Mucosa of rectum (tissue), 2 donors: ENCODE data around the gene GPR162.
A peak's percentile ranks its signal among the peaks of the same experiment; 100 is the strongest.

Experiments used
- H3K27ac ChIP-seq, 2 donors: one replicate each; pipeline ENCODE4 v1.7.0; 2013; ENCODE audit warnings: inconsistent platforms in 2 of 2, low read depth in 2 of 2, low read length in 2 of 2
- H3K27me3 ChIP-seq, 2 donors: one replicate each; pipeline ENCODE4 v1.7.0; 2013; ENCODE audit warnings: low read length in 2 of 2; ENCODE audit not compliant: control insufficient read depth in 2 of 2, insufficient read depth in 2 of 2
- H3K36me3 ChIP-seq, 2 donors: one replicate each; pipeline ENCODE4 v1.7.0; 2013; ENCODE audit warnings: low read length in 2 of 2; ENCODE audit not compliant: control insufficient read depth in 2 of 2, insufficient read depth in 2 of 2
- H3K4me1 ChIP-seq, 2 donors: one replicate each; pipeline ENCODE4 v1.7.0; 2013; ENCODE audit warnings: low read length in 2 of 2, mild to moderate bottlenecking in 1 of 2; ENCODE audit not compliant: control insufficient read depth in 2 of 2, insufficient read depth in 2 of 2
- H3K4me3 ChIP-seq, 2 donors: one replicate each; pipeline ENCODE4 v1.7.0; 2013; ENCODE audit warnings: low read length in 2 of 2
- H3K9ac ChIP-seq, 2 donors: one replicate each; pipeline ENCODE4 v1.7.0; 2013; ENCODE audit warnings: low read length in 2 of 2, low read depth in 1 of 2, mild to moderate bottlenecking in 1 of 2
- H3K9me3 ChIP-seq, 2 donors: one replicate each; pipeline ENCODE4 v1.7.0; 2013; ENCODE audit warnings: low read length in 2 of 2; ENCODE audit not compliant: control insufficient read depth in 2 of 2
- donor health status: healthy.
- donor health status: Normal muscosa, but diverticular disease.

The GPR162 gene

GRCh38 chr12:6822426-6823135 lies 960 bp downstream of the GPR162 start:
- H3K27me3 ChIP-seq: peaks cover 28 to 39% of the 10 kb centered on the region in 2 donors
- peaks cover 2 to 8% of the 10 kb centered on the region in 2 donors for H3K4me1 ChIP-seq
- peak overlapping the region in 1 of 2 donors; percentile 50 for H3K4me3 ChIP-seq
- no peaks in the 10 kb centered on the region for H3K9me3 ChIP-seq
- H3K36me3 ChIP-seq: peaks cover 0 to 4% of the 10 kb centered on the region in 2 donors
- no peak overlapping the region for H3K9ac ChIP-seq
- no peak overlapping the region for H3K27ac ChIP-seq

GRCh38 chr12:6823182-6824084 lies 1.8 kb downstream of the GPR162 start:
- no peak overlapping the region for H3K27ac ChIP-seq
- no peak overlapping the region for H3K9ac ChIP-seq
- no peak overlapping the region for H3K4me3 ChIP-seq
- H3K4me1 ChIP-seq: peaks cover 2 to 11% of the 10 kb centered on the region in 2 donors
- H3K9me3 ChIP-seq: no peaks in the 10 kb centered on the region
- H3K27me3 ChIP-seq: peaks cover 28 to 41% of the 10 kb centered on the region in 2 donors
- H3K36me3 ChIP-seq: no peaks in the 10 kb centered on the region

GRCh38 chr12:6824085-6824775 lies 2.6 kb downstream of the GPR162 start:
- H3K36me3 ChIP-seq: no peaks in the 10 kb centered on the region
- peaks cover 3 to 15% of the 10 kb centered on the region in 2 donors for H3K4me1 ChIP-seq
- H3K9me3 ChIP-seq: no peaks in the 10 kb centered on the region
- H3K27me3 ChIP-seq: peaks cover 32 to 48% of the 10 kb centered on the region in 2 donors
- H3K4me3 ChIP-seq: no peak overlapping the region
- H3K9ac ChIP-seq: no peak overlapping the region
- H3K27ac ChIP-seq: no peak overlapping the region

DNA sequence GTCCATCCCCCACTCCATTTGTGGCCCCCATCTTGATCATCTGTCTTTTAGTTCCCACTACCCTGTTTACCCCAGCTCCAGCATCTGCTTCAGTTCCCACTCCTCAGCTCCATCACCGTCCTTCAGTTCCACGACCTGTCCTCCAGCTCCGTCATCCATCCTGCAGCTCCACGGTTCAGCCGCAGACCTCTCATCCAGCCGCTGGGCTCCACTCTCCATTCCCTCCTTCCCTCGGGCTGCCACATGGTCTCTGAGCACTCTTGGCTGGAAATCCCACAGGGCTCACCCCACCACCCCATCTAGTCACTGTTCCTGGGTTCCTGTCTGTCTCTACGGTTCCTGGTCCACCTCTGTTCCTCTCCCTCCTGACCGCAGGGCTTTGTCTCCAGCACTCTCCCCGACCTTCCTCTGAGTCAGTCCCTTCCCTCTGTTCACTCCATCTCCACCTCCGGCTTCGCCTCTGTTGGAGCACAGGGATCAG lies 3.3 kb downstream of the GPR162 start:
- Histone ChIP-seq H3K4me3 (no peak overlapping the region), H3K27me3 (peaks cover 37 to 55% of the 10 kb centered on the region in 2 donors), H3K4me1 (peaks cover 10 to 15% of the 10 kb centered on the region in 2 donors), H3K9ac (no peak overlapping the region), H3K9me3 (no peaks in the 10 kb centered on the region), H3K27ac (no peak overlapping the region), H3K36me3 (no peaks in the 10 kb centered on the region)

DNA sequence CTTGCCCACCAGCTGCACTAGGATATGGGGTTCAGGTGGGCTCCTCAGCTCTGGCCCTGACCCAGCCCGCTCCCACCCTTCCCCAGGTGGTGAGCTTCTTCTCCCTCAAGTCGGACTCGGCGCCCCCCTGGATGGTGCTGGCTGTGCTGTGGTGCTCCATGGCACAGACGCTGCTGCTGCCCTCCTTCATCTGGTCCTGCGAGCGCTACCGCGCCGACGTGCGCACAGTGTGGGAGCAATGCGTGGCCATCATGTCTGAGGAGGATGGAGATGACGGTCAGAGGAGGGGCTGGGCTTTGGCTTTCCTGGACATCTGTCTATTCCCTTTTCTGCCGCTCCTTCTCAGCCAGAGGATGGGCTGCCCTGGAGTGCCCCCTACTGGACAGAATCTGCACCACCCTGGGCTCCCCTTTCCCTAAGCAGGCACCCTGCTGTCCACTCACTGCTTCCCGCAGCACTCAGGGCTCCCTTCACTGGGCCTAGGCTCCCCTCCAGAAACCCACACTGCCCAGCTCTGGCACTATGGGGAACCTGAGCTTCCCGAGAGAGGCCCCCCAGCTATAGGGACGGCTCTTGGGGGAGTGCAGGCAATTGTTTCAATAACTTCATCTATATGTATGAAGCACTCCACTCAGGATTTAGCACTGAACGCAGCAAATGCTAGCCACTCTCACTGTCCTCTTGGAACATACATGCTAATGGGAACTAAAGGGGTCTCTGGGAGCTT lies 3.9 kb downstream of the GPR162 start:
- H3K4me3 ChIP-seq: peak overlapping the region in 1 of 2 donors; percentile 31
- H3K4me1 ChIP-seq: peaks cover 11 to 15% of the 10 kb centered on the region in 2 donors
- peak overlapping the region in 1 of 2 donors; percentile 18 for H3K27ac ChIP-seq
- no peaks in the 10 kb centered on the region for H3K36me3 ChIP-seq
- no peak overlapping the region for H3K9ac ChIP-seq
- no peaks in the 10 kb centered on the region for H3K9me3 ChIP-seq
- H3K27me3 ChIP-seq: peaks cover 37 to 54% of the 10 kb centered on the region in 2 donors

- Histone ChIP-seq H3K9me3 (no peaks in the 10 kb centered on the region), H3K4me1 (peaks cover 11 to 15% of the 10 kb centered on the region in 2 donors), H3K9ac (no peak overlapping the region), H3K27me3 (peaks cover 38 to 51% of the 10 kb centered on the region in 2 donors), H3K4me3 (no peak overlapping the region), H3K36me3 (no peaks in the 10 kb centered on the region), H3K27ac (no peak overlapping the region)
These were observed 4.6 kb downstream of the GPR162 start for GRCh38 chr12:6826125-6826733.

GRCh38 chr12:6826734-6827436 lies 5.3 kb downstream of the GPR162 start:
- Histone ChIP-seq H3K27ac (no peak overlapping the region), H3K9me3 (no peaks in the 10 kb centered on the region), H3K9ac (no peak overlapping the region), H3K36me3 (peaks cover 0 to 3% of the 10 kb centered on the region in 2 donors), H3K4me1 (peaks cover 11 to 13% of the 10 kb centered on the region in 2 donors), H3K4me3 (no peak overlapping the region), H3K27me3 (peaks cover 37 to 48% of the 10 kb centered on the region in 2 donors)

- Histone ChIP-seq H3K9me3 (no peaks in the 10 kb centered on the region), H3K4me1 (peaks cover 11 to 12% of the 10 kb centered on the region in 2 donors), H3K36me3 (peaks cover 0 to 3% of the 10 kb centered on the region in 2 donors), H3K27ac (no peak overlapping the region), H3K27me3 (peaks cover 34 to 42% of the 10 kb centered on the region in 2 donors), H3K9ac (no peak overlapping the region), H3K4me3 (no peak overlapping the region)
These were observed 5.9 kb downstream of the GPR162 start for GRCh38 chr12:6827437-6827911.
